ENCODE results near the gene ASTN2. TPM values are rescaled to one million over a fixed set of nuclear protein-coding genes. Genes with fewer than 3 reads are reported as not detected.

The ASTN2 gene
- total RNA-seq, 4 donors from 2014 or later: 3.3 to 10.2 (median 6.3) TPM

DNA sequence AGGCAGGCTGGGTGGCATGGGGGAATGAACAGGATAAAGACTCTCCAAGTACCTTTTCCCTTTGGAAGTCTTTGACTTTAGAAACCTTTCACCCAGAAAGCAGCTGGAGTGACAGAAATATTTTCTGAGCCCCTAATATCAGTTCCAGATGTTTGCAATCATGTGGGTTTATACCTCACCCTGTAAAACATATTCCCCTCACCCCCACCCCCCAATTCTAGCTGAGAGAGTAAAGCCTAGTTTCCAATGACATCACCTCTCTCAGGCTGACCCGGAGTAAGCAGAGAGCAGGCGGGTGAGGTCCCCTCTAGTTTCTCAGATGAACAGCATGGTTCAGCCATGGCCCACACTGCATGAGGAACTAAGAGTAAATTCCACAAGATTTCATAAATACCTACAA, 810.6 kb downstream of the ASTN2 start:
- Histone ChIP-seq H3K27me3 (no peaks in the 10 kb centered on the region), H3K27ac (no peak overlapping the region), H3K4me3 (no peak overlapping the region), H3K9me3 (no peaks in the 10 kb centered on the region), H3K4me1 (no peaks in the 10 kb centered on the region), H3K36me3 (no peaks in the 10 kb centered on the region)
- TF ChIP-seq POLR2A (IDR thresholded peaks at IDR 0.05): no peak
- no peak for TF ChIP-seq CTCF (IDR thresholded peaks at IDR 0.05)
- no peak for DNase-seq

- Histone ChIP-seq H3K27ac (no peak overlapping the region), H3K36me3 (no peaks in the 10 kb centered on the region), H3K27me3 (no peaks in the 10 kb centered on the region), H3K9me3 (no peaks in the 10 kb centered on the region), H3K4me3 (no peak overlapping the region), H3K4me1 (no peaks in the 10 kb centered on the region)
- TF ChIP-seq CTCF (IDR thresholded peaks at IDR 0.05): no peak
- no peak for TF ChIP-seq POLR2A (IDR thresholded peaks at IDR 0.05)
- DNase-seq: no peak
Measured at GRCh38 chr9:116599342-116599884, 815.4 kb downstream of the ASTN2 start.

GRCh38 chr9:116596646-116597045, 818.2 kb downstream of the ASTN2 start:
- DNase-seq: no peak
- H3K4me1 ChIP-seq: no peaks in the 10 kb centered on the region
- no peak overlapping the region for H3K4me3 ChIP-seq
- no peaks in the 10 kb centered on the region for H3K9me3 ChIP-seq
- no peak overlapping the region for H3K27ac ChIP-seq
- no peaks in the 10 kb centered on the region for H3K36me3 ChIP-seq
- TF ChIP-seq POLR2A (IDR thresholded peaks at IDR 0.05) (no peak), CTCF (IDR thresholded peaks at IDR 0.05) (no peak)
- H3K27me3 ChIP-seq: no peaks in the 10 kb centered on the region

GRCh38 chr9:116594547-116594946, 820.3 kb downstream of the ASTN2 start:
- Histone ChIP-seq H3K27me3 (no peaks in the 10 kb centered on the region), H3K4me3 (no peak overlapping the region), H3K9me3 (no peaks in the 10 kb centered on the region), H3K4me1 (no peaks in the 10 kb centered on the region), H3K27ac (no peak overlapping the region), H3K36me3 (no peaks in the 10 kb centered on the region)
- TF ChIP-seq CTCF (IDR thresholded peaks at IDR 0.05) (no peak), POLR2A (IDR thresholded peaks at IDR 0.05) (no peak)
- no peak for DNase-seq

- Histone ChIP-seq H3K27me3 (no peaks in the 10 kb centered on the region), H3K36me3 (no peaks in the 10 kb centered on the region), H3K27ac (no peak overlapping the region), H3K4me1 (no peaks in the 10 kb centered on the region), H3K9me3 (no peaks in the 10 kb centered on the region), H3K4me3 (no peak overlapping the region)
- TF ChIP-seq POLR2A (IDR thresholded peaks at IDR 0.05) (no peak), CTCF (IDR thresholded peaks at IDR 0.05) (no peak)
- no peak for DNase-seq
Measured at GRCh38 chr9:116592970-116593369, 821.9 kb downstream of the ASTN2 start.

All from Peyer's patch (tissue), 4 donors.